DOHH2 (cell line): ENCODE data around the gene ILDR2.

Experiments used
- H3F3A ChIP-seq: fragments of 200-600 bp; sonication (generic), shearing (Covaris generic); 2 replicates; pipeline ENCODE4 v1.6.0; 2016; ENCODE audit warnings: antibody characterized with exemption, mild to moderate bottlenecking; ENCODE audit not compliant: control insufficient read depth, insufficient read depth
- H3K27ac ChIP-seq: fragments of 200-600 bp; sonication (generic); 2 replicates; pipeline ENCODE4 v1.5.1; 2014; ENCODE audit warnings: low read depth, mild to moderate bottlenecking, low read length, moderate library complexity
- H3K27me3 ChIP-seq: fragments of 200-600 bp; sonication (generic); 2 replicates; pipeline ENCODE4 v1.6.1; 2014; ENCODE audit warnings: mild to moderate bottlenecking, low read length, mixed read lengths; ENCODE audit not compliant: control insufficient read depth
- H3K36me3 ChIP-seq: fragments of 200-600 bp; sonication (generic); 2 replicates; pipeline ENCODE4 v1.6.1; 2014; ENCODE audit warnings: mild to moderate bottlenecking, low read length, moderate library complexity, mixed read lengths; ENCODE audit not compliant: control insufficient read depth
- H3K4me1 ChIP-seq: fragments of 200-600 bp; sonication (generic); 2 replicates; pipeline ENCODE4 v1.6.1; 2014; ENCODE audit warnings: mild to moderate bottlenecking, low read length, mixed read lengths; ENCODE audit not compliant: control insufficient read depth
- H3K4me2 ChIP-seq: fragments of 200-600 bp; sonication (generic); 2 replicates; pipeline ENCODE4 v1.6.0; 2014; ENCODE audit warnings: mild to moderate bottlenecking, low read length, moderate library complexity
- H3K4me3 ChIP-seq: fragments of 200-600 bp; sonication (generic); 2 replicates; pipeline ENCODE4 v1.5.1; 2014; ENCODE audit warnings: mild to moderate bottlenecking, low read length, mixed read lengths
- H3K79me2 ChIP-seq: fragments of 200-600 bp; sonication (generic); 2 replicates; pipeline ENCODE4 v1.6.1; 2014; ENCODE audit warnings: mild to moderate bottlenecking, low read length, mixed read lengths; ENCODE audit not compliant: control insufficient read depth
- H3K9me2 ChIP-seq: fragments of 200-600 bp; sonication (generic); replicated peaks from 2 replicates; pipeline ENCODE4 v1.6.1; 2014; ENCODE audit warnings: mild to moderate bottlenecking, low read length, mixed read lengths; ENCODE audit not compliant: control insufficient read depth
- H3K9me3 ChIP-seq: fragments of 200-600 bp; sonication (generic); 2 replicates; pipeline ENCODE4 v1.6.1; 2014; ENCODE audit warnings: antibody characterized with exemption, low read length, mixed read lengths; ENCODE audit not compliant: control insufficient read depth, insufficient read depth
- H4K20me1 ChIP-seq: fragments of 200-600 bp; sonication (generic); 2 replicates; pipeline ENCODE4 v1.6.0; 2014; ENCODE audit warnings: low read depth, mild to moderate bottlenecking, antibody characterized with exemption, low read length, moderate library complexity; ENCODE audit not compliant: control insufficient read depth, insufficient read depth
- CTCF ChIP-seq: fragments of 200-600 bp; sonication (generic); IDR thresholded peaks from one replicate; pipeline ENCODE4 v1.5.1; 2014; ENCODE audit warnings: antibody characterized with exemption, mild to moderate bottlenecking, low read depth, low read length; ENCODE audit not compliant: poor library complexity, severe bottlenecking
- EZH2phosphoT487 ChIP-seq: fragments of 200-600 bp; sonication (generic); IDR thresholded peaks from 2 replicates; pipeline ENCODE4 v1.6.1; 2017; ENCODE audit warnings: borderline replicate concordance, mild to moderate bottlenecking, antibody characterized with exemption, low read length, moderate library complexity, mixed read lengths

The ILDR2 gene

GRCh38 chr1:166859597-166859996, 115.7 kb downstream of the ILDR2 start:
- Histone ChIP-seq H3K4me3 (no peak overlapping the region), H3K9me2 (no peaks in the 10 kb centered on the region), H3K36me3 (peaks cover 93% of the 10 kb centered on the region), H3K4me1 (no peaks in the 10 kb centered on the region), H4K20me1 (no peaks in the 10 kb centered on the region), H3K79me2 (0 out of 2 replicates have a peak, but pooled peaks cover 10% of the 10 kb centered on the region), H3K9me3 (no peaks in the 10 kb centered on the region), H3F3A (peaks cover 7% of the 10 kb centered on the region), H3K4me2 (no peak overlapping the region), H3K27ac (no peak overlapping the region), H3K27me3 (no peaks in the 10 kb centered on the region)
- TF ChIP-seq CTCF (no peak), EZH2phosphoT487 (no peak)

GRCh38 chr1:166858726-166859419, 116.5 kb downstream of the ILDR2 start:
- no peak for TF ChIP-seq EZH2phosphoT487
- no peak for TF ChIP-seq CTCF
- peaks cover 7% of the 10 kb centered on the region for H3F3A ChIP-seq
- no peaks in the 10 kb centered on the region for H3K4me1 ChIP-seq
- H3K4me2 ChIP-seq = no peak overlapping the region
- no peaks in the 10 kb centered on the region for H3K9me2 ChIP-seq
- no peak overlapping the region for H3K4me3 ChIP-seq
- H3K79me2 ChIP-seq = peaks cover 14% of the 10 kb centered on the region
- H3K27me3 ChIP-seq = no peaks in the 10 kb centered on the region
- peaks cover 93% of the 10 kb centered on the region for H3K36me3 ChIP-seq
- H4K20me1 ChIP-seq = no peaks in the 10 kb centered on the region
- no peak overlapping the region for H3K27ac ChIP-seq
- H3K9me3 ChIP-seq = no peaks in the 10 kb centered on the region
